Measurements from ENCODE around the gene IRF1.
"Not testable (repeated sequence)": the region's sequence is repeated elsewhere in the genome, so short reads cannot be mapped to it uniquely, and the experiment has no call there.

Gene IRF1, protein sequence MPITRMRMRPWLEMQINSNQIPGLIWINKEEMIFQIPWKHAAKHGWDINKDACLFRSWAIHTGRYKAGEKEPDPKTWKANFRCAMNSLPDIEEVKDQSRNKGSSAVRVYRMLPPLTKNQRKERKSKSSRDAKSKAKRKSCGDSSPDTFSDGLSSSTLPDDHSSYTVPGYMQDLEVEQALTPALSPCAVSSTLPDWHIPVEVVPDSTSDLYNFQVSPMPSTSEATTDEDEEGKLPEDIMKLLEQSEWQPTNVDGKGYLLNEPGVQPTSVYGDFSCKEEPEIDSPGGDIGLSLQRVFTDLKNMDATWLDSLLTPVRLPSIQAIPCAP

DNA sequence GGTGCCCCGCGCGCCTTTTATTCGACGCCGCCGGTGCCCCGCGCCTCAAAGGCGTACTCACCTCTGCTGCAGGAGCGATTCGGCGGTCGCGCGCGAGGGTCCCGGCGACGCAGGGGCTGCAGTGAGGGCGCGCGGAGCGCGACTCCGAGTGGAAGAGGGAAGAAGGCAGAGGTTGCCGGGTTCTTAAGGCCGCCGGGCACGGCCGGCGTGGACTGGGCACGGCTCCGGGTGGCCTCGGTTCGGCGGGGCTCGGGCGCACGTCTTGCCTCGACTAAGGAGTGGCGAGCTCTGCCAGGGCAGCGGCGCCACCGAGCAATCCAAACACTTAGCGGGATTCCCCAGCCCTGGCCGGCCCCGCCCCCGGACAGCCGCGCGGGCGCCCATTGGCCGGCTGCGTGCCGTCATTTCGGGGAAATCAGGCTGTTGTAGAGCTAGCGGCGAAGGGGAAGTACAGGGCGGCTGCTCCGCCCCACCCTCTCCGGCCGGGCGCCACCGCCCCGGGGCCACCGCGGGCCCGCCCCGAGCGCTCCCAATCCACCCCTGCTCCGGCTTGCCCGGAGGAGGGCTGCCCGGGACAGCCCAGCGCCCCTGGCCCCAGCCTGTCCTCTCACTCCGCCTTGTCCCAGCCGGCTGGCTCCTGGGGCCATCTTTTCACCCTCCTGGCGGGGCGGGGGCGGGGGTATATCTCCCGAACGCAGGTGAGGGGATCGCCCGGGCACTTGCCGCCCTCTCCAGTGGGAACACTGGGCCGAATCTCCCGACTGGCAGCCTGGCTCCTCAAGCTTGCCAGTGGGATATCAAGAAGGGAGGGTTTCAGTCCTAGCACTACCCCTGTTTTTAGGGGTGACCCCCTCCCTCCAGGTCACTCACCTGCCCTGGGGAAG is at the start of gene IRF1:
TSS of gene IRF1 (minus strand) at position 290 of the 884 bp plus-strand sequence. CDS start 1,295 bp downstream, outside the sequence.
- peak; percentile 65 for DNase-seq

DNA sequence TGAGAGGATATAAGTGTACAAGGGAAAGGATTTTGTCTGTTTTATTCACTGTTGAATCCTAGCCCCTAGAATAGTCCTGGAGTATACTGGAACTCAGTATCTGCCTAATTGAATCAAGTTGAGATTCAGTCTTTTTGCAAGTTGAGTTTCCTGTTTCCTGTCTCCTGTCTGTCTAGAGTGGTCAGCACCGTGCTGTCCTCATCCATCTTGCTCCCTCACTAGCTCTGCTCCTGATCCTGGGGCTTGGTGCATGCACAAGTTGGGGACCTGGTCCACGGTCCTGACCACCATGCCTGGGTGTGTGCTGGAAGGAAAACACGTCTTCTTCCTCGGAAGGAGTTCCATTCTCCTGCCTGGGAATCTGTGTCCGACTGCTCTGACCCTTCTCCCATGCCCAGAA is 49.6 kb upstream of the IRF1 start:
- DNase-seq, result no peak

DNA sequence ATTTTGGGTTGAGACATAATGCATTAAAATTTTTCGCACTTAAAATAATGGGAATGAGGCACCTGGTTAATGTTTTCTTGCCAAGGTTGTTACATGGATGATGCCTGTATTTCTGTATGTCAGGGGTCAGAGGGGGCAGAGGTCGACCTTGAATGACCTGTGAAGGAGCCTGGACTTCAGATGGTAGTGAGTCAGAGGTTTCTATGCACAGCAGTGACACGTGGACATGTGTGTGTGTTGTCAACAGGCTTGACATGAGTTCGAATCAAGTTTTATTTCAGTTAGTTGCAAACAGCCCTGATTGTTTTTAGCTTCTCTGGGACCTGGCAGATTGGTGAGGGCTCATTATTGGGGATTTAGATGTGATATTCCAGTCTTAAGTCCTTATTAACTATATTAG is 49.1 kb upstream of the IRF1 start:
- no peak for DNase-seq

- no peak for DNase-seq
Observed at GRCh38 chr5:132530946-132531345, 40.4 kb upstream of the IRF1 start.

DNA sequence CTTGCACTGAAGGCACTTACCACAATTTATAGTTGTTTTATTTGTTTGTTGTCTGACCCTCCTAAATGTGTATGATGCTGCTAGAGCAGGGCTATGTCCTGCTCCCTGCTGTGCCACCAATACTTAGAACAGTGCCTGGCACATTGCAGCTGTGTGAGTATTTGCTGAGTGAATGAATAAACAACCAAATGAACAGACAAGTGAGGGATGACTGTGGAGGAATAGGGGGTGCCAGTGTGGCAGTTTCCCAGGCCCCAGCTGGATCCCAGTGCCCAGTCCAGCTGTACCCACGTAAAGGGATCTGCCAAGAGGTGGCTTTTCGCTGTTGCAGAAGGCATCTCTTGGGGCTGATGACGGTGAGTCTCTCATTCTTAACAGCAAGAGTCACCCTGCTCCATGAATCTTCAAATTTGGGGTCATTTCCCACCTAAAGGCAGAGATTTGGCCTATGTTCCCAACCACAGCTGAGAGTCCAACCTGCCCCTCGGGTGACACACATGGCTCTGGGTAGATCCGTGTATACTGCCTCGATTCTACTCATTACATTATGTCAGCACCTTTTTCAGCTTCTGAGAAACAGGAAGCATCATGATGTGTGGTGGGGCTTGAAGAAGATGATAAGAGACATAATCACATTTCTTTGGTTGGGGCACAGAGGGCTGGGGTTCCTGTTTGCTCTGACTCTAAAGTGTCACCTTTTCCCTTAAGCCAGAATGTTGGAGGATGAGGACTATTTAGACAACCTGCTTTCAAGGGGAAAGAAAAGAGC is 38.5 kb upstream of the IRF1 start:
- DNase-seq, result no peak

- DNase-seq, result no peak
Observed at GRCh38 chr5:132528021-132528420, 37.4 kb upstream of the IRF1 start.

DNA sequence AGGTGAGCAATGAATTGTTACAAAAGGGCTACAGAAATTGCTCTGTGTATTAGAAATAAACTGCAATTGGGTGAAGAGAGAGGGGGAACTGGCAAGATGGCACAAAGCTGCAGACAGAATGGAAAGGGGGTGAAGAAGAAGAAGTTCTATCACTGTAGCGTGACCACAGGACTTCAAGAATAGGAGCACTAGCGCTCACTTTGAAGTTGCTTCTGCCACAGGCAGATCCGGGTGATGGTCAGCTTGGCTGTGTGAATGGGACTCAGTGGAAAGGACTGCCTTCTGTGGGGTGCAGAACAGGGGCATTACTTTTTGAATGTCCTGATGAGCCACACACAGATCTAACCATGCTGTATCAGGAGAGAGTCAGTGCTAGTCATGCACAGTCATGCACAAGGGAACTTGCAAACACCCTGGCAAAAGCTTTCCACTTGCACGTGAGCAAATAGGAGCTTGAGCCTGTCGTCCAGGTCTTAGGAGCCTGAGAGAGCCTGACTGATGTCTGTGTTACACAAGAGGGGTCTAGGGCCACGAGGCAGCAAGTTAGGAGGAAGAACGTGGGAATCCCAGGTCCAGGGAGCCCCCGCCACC is 36.5 kb upstream of the IRF1 start:
- no peak for DNase-seq

DNA sequence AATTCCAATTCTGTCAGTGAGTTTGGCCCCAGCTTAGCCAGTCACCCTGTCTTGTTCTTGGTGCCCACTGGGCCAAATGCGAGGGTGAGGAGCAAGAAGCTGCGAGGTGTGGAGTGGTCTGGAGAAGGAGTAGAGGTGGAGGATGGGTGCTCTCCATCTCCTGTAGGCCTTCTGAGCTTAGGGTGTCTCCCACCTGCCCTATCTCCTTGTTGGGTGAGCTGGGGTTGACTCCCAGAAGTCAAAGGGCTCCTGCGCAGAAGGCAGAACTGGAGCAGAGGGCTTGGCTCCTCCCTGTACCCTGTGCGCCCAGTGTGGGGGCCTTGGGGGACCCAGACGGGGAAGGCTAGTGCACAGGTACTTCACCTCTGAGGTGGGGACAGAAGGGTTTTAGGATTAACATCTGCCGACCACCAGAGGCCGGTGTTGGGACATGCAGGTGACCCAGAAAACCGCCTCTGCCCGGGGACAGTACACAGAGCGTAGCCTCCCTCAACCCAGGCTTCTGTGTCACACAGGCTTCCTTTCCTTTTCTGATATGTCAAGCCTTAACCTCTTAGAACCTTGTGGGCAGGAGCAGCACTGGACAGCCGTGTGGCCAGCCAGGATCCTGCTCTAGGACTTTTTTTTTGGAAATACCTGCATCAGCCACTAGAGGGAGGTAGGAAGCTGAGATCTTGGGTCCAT is 35.9 kb upstream of the IRF1 start:
- DNase-seq, result peak; percentile 34

GRCh38 chr5:132525299-132525724 is 34.7 kb upstream of the IRF1 start:
- no peak for DNase-seq

DNA sequence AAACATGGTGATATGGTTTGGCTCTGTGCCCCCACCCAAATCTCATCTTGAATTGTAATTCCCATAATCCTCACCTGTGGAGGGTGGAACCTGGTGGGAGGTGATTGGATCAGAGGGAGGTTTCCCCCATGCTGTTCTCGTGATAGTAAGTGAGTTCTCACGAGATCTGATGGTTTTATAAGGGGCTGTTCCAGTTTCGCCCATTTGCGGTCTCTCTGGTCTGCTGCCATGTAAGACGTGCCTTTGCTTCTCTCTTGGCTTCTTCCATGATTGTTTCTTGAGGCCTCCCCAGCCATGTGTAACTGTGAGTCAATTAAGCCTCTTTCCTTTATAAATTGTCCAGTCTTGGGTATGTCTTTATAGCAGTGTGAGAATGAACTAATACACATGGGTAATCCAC is 34.3 kb upstream of the IRF1 start:
- not testable (repeated sequence) for DNase-seq

- not testable (repeated sequence) for DNase-seq
Observed at GRCh38 chr5:132522067-132522466, 31.5 kb upstream of the IRF1 start.

DNA sequence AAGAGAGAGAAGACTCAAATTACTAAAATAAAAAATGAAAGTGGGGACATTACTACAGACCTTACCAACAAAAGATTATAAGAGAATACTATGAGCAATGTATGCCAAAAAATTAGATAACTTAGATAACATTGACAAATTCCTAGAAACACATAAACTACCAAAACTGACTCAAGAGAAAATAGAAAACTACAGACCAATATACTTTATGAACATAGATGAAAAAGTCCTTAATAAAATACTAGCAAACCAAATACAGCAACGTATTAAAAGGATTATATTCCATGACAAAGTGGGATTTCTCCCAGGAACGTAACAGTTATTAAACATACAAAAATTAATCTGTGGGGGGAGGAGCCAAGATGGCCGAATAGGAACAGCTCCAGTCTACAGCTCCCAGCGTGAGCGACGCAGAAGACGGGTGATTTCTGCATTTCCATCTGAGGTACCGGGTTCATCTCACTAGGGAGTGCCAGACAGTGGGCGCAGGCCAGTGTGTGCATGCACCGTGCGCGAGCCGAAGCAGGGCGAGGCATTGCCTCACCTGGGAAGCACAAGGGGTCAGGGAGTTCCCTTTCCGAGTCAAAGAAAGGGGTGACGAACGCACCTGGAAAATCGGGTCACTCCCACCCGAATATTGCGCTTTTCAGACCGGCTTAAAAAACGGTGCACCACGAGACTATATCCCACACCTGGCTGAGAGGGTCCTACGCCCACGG is 23.2 kb upstream of the IRF1 start:
- not testable (repeated sequence) for DNase-seq

DNA sequence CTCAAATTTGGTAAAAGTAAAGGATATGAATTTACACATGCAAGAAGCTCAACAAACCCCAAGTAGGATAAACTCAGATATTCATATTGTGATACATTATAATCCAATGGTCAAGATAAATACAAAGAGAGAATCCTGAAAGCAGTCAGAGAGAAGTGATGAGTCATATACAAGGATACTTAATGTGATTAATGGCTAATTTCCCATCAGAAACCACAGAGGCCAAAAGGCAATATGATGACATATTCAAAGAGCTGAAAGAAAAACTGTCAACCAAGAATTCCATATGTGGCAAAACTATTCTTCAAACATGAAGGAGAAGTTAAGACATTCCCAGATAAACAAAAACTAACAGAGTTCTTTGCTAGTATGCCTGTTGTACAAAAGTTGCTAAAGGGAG is 19.5 kb upstream of the IRF1 start:
- no peak for DNase-seq

DNA sequence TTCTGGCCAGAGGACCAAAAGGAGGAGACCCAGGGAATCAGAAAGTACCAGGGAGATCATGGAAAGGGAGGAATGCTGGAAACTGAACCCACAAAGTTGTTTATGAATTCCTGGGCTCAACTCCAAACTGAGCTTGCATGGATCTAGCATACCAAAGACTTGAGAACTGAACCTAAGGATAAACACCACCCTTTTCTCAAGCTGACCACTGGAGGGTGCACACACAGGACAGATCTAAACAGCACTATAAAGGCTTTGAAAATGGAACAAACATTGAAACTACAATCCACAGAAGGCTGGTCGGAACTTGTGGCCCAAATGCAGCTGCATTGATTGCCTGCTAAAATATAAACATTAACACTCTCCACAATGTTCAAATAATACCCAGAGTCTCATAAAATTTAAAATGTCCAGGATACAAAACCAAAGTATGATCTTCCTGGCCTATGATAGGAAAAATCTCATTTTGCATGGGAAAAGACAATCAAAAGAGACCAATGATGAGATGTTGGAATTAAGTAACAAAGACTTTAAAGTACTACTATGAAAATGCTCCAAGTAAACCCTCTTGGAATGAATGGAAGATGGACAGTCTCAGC is 15.6 kb upstream of the IRF1 start:
- no peak for DNase-seq

DNA sequence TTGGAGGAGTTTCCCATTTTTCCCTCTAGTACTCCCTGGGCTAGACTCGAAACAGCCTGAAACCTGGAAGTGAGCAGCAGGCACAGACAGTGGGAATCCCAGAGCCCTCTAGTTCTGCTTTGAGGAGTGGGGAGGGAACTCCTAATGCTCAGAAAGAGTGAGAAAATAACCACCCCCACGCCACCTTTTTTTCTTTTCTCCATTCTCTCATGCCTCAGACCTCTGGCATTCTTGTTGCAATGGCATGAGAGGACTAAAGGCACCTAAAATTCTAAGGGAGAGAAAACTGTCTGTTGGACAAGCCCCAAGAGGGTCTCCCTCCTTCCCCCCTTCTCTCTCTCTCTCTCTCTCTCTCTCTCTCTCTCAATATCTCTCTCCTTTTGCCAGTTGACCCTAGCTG is 15.1 kb upstream of the IRF1 start:
- no peak for DNase-seq

DNA sequence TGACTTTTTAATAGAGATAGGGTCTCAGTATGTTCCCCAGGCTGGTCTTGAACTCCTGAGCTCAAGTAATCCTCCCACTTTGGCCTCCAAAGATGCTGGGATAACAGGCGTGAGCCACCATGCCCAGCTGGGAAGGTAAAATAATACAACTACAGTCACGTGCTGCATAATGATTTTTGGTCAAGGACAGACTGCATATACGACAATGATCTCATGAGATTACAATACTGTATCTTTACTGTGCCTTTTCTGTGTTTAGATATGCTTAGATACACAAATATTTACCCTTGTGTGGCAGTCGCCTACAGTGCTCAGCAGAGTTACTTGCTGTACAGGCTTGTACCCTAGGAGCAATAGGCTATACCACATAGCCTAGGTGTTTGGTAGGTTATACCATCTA is 14.2 kb upstream of the IRF1 start:
- no peak for DNase-seq

GRCh38 chr5:132503244-132503643 is 12.7 kb upstream of the IRF1 start:
- no peak for DNase-seq

DNA sequence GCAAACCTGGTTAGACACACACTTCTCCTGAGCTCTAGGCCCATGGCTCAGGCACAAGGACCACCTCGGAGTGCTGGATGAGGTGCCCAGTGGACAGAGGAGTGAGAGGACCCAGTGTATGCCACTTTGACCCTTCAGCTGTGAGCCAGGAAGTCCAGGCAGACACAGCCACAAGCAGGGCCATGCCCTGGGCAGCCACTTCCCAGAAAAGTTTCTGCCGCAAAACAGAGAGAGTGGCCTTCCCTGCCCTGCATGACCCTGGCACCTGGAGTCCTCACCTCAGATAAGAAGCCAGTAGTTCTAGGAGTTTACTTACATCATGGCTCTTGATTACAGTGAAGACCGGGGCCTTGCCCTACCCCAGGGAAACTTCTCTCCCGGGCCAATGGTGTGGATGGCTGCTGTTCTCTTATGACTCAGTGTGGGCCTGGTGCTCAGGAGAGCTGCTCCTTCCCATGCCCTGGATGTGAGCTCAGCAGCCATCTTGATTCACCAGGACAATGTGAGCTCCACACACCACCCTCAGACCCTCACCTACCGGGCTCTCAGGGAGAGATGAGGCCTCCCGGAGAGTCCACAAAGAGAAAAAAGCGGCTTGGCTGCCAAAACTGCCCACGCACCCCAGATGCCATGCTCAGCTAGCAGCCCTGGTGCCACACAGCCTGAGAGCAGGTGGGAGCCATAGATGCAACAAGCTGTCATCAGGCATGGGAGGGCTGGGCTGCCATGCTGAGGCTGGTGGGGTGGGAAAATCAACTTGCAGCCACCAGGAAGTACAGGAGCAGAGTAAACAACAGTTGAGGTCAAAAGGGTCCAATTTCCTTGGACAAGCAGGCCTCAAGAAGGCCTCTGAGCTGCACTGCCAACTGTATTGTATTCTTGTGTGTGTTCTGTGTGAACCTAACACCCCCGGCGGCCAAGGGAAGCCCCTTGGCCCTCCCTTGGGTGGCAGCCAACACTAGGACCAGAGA is 11.7 kb upstream of the IRF1 start:
- no peak for DNase-seq

DNA sequence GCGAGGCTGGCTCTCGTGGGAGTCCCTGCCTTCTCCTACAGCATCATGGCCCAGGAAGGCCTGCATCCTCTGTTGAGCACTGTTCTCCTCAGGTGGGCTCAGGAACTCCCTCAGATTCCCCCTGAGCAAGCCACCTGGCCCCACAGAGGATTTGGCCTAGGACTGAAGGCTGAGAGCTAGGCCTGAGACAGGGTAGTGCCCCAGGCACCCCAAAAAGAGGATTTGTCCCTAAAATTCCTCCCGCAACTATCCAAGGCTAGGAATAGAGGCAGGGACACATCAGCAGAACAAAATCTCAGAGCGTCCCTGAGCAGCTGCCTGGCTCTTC is 11.0 kb upstream of the IRF1 start:
- DNase-seq, result no peak

Measured in NCI-H1105 (cell line).